ENCODE measurements around the gene DAPL1.
"Not testable (repeated sequence)": the region's sequence is repeated elsewhere in the genome, so short reads cannot be mapped to it uniquely, and the experiment has no call there.

DAPL1 gene

DNA sequence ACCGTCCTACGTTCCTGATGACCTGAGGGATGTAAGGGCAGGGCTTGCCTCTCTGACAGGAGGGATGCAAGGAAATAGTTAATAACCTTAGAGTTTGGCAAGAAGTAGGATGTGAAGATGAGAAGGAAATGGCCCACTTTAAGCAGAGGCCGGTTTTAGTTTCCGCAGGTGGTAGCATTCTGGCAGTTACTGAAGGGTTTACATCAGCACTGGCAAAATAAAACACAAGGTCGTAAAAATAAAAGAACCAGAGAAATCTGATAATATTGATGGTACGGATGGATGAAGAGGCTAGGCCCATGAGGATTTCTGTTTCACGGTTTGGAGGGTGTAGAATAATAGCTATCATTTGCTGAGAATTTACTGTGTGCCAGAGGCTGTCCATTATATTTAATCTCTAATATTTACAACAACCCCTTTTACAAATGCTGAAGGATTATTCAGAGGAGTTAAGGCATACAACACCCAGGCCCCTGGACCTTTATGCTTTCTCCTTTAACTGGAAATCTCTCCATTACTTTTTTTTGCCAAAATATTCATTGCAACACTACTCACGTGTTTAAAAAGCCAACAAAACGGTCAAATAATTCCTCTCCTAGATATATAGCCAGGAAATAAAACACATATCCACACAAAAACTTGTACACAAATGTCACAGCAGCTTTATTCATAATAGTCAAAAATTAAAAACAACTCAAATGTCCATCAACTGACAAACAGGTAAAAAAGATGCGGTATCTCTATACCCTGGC, 28.5 kb downstream of the DAPL1 start:
- ATAC-seq = no peak

DNA sequence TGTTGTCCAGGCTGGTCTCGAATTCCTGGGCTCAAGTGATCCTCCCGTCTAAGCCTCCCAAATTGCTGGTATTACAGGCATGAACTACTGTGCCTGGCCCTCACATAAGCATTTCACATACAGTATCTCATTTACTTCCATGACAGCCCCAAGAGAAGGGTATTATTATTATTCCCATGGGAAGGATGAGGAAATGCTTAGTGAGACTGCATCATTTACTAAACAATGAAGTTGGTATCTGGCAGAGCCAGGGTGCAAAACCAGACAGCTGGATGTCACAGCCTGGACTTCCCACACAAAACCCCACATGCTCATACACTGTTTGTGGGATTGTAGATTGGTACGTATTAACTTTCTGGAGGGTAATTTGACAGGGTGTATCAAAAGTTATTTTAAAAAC, 29.9 kb downstream of the DAPL1 start:
- no peak for ATAC-seq

DNA sequence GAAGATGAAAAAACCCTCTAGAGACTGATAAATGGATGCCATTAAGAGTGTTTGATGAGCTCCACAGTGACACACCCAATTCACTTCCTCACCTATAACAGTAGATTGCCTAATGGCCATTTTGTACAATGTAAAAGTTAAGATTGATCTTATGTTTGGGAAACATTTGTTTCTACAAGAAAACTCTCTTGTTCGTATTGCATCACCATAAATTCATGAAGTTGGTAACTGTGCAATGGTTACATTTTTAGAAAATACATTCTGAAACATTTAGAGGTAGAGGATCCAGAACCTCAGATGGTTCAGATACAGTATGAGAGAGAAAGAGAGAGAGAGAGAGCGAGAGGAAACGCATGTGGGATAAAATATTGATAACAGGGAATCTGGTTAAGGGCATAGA, 31.8 kb downstream of the DAPL1 start:
- no peak for ATAC-seq

DNA sequence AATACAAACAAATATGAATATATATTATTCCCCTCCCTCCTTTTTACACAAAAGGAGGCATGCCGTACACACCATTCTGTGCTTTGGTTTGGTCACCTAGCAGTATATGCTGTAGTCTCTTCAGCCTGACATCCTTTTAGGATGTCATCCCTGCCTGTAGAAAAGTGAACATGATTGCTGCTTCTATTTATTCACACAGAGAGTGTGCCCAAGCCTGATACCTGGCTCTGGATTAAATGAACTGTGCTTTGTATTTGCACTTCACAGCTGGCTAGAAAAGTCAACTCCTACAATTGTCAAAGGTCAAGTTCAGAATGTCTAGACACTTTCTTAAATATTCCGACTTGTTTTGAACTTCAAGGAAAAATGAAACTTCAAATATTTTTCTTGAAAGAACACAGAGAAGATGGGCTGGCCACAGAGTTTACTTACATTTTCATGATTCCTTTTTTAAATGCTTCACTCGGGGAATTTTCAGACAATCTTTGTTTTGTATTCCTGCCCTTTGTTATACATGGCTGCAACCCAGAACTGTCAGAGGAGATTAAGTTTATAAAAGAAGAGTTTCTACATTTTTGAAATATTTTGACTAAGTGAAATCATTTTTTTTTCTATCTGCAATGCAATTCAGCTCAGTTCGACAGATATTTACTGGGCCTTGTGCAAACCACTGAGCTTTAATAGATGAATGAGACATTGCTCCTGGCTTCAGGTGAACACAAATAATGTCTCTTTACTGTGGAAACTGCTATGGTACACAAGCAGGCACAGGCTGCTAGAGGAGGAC, 33.5 kb downstream of the DAPL1 start:
- ATAC-seq = no peak

DNA sequence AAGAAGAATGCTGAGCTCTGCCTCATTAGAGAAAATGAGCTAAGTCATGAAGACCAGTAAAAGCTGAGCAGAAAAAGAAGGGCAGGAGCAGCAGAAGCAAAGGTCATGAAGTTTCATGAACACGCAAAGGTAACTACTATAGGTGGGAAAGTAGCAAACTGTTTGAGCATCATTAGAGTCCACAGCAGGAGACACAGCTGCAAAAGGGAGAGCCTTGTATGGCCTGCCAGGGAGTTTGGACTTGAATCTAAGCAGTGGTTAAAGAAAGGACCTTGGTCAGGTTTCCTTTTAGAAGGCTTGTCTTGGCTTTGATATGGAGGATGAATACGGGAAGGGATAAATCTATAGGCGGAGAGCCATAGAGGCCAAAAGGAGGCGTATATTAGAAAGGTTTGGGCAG, 34.0 kb downstream of the DAPL1 start:
- no peak for ATAC-seq

DNA sequence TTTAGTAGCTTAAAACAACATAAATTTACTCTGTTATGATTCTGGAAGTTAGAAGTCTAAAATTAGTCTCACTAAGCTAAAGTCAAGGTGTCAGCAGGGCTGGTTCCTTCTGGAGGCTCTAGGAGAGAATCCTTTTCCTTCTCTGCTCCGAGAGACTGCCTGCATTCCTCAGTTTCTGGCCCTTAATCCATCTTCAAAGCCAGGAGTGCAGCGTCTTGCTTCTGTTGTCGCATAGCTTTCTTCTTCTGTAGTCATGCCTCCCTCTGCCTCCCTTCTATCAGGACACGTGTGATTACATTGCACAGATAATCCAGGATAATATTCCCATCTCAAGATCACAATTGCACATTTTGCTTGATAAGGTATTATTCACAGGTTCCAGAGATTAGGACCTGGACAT, 35.1 kb downstream of the DAPL1 start:
- no peak for ATAC-seq

DNA sequence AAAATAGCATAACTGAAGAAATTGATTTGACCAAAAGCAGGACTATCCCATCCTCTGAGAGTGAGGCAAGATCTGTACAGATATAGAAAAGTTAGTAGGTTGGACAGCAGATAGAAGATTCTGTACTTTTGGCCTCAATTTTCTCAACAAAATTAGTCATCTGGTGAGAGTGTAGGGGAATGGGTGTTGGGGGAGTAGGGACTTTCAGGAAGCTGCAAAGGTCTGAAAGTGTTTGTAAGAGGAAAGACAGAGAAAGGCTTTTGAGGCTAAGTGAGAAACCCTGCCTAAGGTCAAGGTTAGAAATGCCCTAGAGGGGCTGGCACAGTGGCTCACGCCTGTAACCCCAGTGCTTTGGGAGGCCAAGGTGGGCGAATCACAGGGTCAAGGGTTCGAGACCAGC, 40.3 kb downstream of the DAPL1 start:
- no peak for ATAC-seq

DNA sequence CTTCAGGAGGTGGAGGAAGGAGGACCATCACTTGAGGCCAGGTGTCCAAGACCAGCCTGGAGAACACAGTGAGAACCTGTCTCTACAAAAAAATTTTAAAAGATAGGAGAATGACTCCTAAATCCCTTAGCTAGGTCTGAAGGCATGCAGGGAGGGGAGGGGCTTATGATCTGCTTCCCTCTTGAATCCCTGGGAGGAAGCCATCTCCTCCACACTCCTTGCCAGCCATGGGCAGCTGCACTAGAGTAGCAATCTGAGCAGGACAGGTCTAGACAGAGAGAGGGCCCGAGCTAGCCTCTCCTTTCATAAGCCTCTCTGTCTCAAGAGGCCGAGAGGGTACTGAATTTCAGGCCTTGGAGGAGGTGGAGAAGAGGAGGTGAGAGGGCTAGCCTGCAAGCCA, 42.5 kb downstream of the DAPL1 start:
- ATAC-seq = no peak

DNA sequence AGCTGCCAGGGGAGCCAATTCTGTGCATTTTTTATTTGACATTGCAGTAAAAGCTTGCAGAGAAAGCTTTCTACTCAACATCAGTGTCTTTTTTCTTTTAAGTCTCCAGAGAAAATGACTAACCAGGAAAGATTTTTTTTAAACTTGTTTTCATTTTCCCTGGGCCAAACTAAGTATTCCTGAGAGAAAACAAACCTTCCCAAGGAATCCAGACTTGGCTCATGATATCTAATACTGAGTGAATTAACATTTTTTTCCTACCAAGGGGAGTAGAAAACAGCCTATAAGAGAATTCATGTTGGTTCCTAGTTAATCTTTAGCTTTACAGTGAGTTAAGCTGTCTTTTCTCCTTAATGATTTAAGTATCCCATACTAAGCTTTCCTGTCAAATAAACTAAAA, 46.7 kb downstream of the DAPL1 start:
- no peak for ATAC-seq

DNA sequence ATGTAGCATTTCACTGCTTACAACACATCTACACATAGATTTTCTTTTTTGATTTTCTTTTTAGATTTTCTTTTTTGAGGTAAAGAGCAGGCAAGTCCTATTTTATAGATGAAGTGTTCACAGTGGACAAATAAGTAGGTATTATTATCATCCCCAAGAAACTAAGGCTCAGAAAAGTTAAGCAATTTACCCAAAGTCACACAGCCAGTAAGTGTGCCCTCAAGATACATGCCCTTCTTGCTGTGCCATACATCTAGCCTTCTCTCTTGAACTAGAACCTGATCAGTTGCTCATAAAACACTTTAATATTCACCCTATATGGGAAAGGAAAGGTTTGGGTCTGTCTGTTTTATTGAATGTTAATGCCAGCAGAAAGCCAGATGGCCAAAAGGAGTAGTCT, 50.3 kb downstream of the DAPL1 start:
- ATAC-seq = no peak

DNA sequence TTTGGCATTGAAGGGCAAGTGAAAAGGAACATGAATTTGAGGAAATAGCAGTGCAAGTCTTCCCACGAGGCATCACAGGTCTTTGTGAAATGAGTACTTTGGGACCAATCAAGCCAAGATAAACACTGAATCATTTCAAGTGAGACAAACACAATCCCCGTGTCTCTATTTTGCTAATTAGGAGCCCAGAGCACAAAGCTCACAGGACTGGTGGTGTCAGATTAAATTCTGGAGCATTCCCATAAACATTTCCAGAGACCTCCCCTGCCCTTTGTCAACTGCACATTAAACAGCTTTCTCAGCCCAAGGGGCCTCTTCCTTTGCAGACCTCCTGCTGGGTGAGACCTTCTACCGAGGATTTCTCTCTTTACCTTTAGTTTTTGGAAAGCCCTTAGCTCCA, 50.7 kb downstream of the DAPL1 start:
- ATAC-seq = no peak

DNA sequence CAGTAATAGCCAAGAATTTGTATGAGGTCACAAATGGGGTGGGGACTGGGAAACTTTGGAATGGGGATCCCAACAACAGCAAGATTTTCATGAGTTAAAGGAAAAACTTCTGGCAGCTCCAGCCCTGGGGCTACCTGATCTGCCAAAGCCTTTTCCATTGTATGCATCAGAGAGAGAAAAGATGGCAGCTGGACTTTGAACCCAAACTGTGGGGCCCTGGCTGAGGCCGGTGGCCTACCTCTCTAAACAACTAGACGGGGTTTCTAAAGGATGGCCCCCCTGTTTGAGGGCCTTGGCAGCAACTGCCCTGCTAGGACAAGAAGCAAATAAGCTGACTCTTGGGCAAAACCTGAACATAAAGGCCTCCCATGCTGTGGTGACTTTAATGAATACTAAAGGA, 52.4 kb downstream of the DAPL1 start:
- not testable (repeated sequence) for ATAC-seq

DNA sequence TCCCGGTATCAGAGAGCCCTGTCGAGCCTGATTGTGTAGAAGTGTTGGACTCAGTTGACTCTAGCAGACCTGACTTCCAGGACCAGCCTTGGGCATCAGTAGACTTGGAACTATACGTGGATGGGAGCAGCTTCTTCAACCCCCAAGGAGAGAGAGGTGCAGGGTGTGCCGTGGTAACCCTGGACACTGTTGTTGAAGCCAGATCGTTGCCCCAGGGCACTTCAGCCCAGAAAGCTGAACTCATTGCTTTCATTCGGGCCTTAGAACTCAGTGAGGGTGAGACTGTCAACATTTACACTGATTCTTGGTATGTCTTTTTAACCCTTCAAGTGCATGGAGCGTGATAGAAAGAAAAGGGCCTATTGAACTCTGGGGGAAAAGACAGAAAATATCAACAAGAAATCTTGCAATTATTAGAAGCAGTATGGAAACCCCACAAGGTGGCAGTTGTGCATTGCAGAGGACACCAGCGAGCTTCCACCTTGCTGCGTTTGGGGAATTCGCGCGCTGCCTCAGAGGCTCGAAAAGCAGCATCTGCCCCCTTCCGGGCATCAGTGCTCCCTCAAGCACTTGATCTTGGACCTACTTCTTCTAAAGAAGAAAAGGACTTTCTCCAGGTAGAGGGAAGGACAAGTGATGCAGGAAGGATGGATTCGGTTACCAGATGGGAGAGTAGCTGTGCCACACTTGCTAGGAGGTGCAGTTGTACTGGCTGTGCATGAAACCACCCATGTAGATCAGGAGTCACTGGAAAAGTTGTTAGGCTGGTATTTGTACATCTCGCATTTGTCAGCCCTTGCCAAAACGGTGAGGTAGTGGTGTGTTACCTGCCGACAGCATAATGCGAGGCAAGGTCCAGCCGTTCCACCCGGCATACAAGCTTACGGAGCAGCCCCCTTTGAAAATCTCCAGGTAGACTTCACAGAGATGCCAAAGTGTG, 53.2 kb downstream of the DAPL1 start:
- not testable (repeated sequence) for ATAC-seq

DNA sequence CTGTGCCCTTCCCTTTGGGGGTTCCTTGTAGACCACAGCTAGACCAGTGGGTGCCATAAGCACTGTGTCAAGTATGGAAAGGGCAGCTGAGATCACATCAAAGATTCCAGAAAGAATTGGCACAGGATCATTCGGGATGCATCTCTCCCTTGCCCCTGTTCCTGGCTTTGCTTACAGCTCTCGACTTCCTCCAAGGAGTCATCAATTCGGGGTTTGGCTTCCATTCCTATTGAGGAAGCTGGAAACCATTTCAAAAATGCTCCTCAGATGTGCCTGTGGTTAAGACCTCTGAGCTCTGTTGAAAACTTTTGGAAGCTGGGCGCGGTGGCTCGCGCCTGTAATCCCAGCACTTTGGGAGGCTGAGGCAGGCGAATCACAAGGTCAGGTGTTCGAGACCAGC, 65.1 kb downstream of the DAPL1 start:
- ATAC-seq = not testable (repeated sequence)

DNA sequence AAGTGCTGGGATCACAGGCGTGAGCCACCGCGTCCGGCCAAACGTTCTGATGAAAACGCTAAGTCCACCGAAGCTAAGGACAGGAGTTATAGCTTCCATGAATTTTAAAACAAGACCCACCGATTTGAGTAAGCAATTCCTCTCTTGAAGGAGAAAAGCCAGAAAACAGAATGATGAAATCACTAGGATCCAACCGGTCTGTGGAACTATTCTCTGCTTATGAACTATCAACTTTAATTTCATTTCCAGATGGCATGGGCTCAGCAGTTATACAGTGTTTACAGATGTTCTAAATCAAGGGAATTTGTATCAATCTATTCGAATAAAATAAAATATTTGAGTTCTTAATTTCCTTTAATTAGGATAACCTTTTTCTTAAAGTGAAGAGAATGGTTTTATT, 66.5 kb downstream of the DAPL1 start:
- ATAC-seq = not testable (repeated sequence)

DNA sequence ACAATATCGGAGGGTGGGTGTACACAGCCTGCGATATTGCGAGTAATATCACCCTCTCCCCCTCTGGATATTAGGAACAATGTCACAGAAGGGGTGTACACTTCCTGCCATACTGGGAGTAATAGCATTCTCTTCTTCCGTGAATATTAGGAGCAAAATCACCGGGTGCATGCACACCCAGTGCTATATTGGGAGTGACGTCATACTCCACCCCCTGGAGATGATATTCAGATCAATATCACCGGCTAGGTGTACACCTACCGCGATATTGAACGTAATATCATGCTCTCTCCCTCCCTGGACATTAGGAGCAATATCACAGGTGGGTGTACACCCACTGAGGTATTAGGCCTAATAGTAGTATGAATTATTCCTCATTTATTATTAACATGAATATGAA, 70.4 kb downstream of the DAPL1 start:
- not testable (repeated sequence) for ATAC-seq

All from activated CD4-positive, CD25-positive, alpha-beta regulatory T cell treated with anti-CD3 and anti-CD28 coated beads, Interleukin-2, amount 50 U/mL, for 24 hours (primary cell).